Measurements from ENCODE around the gene RHOG. TPM values are rescaled to one million over a fixed set of nuclear protein-coding genes. Genes with fewer than 3 reads are reported as not detected.

The RHOG gene
- total RNA-seq, 2 donors from 2014 or later = 10.9 to 15.8 TPM

DNA sequence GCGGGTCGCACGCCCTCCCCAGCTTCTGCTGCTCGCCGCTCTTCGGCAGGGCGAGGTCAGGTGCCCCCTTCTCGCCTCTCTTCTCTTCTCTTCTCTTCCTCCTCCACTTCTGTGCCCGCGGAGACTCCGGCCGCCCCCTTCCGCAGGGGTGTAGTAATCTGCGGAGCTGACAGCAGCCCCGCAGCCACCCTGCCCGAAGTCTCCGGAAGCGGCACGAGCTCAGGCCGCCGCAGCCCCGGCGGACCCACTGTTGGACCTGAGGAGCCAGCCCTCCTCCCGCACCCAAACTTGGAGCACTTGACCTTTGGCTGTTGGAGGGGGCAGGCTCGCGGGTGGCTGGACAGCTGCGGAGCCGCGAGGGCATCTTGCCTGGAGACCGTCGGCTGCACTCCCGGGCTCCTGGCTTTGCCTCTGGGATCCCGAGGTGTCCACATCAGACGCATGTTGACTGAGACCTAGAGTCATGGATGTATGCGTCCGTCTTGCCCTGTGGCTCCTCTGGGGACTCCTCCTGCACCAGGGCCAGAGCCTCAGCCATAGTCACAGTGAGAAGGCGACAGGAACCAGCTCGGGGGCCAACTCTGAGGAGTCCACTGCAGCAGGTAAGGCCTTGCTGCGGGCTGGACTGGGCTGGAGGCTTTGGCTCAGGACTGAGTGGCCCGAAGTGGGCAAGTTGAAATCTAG is 15.2 kb upstream of the RHOG start:
- no peaks in the 10 kb centered on the region for H3K36me3 ChIP-seq (replicated peaks in 1 of 2; ENCODE audit: insufficient read depth in 1 of 2, low read depth in 2 of 2)
- WGBS, 2 donors = 0 to 1% methylated on average over 5 to 40 of the region's 40 CpGs
- H3K4me3 ChIP-seq = peak overlapping the region; percentile 59
- peak overlapping the region; percentile 92 to 99 (median 99) for H3K27ac ChIP-seq
- H3K27me3 ChIP-seq = no peaks in the 10 kb centered on the region
- H3K9me3 ChIP-seq = no peaks in the 10 kb centered on the region
- intact Hi-C loops (cut with DNase I) = no loop called here
- DNase-seq = peak in 3 of 4 donors; percentile 51
- peaks cover 58% of the 10 kb centered on the region for H3K4me1 ChIP-seq
- peak; percentile 15 for ATAC-seq
- TF ChIP-seq, protein P1, sequence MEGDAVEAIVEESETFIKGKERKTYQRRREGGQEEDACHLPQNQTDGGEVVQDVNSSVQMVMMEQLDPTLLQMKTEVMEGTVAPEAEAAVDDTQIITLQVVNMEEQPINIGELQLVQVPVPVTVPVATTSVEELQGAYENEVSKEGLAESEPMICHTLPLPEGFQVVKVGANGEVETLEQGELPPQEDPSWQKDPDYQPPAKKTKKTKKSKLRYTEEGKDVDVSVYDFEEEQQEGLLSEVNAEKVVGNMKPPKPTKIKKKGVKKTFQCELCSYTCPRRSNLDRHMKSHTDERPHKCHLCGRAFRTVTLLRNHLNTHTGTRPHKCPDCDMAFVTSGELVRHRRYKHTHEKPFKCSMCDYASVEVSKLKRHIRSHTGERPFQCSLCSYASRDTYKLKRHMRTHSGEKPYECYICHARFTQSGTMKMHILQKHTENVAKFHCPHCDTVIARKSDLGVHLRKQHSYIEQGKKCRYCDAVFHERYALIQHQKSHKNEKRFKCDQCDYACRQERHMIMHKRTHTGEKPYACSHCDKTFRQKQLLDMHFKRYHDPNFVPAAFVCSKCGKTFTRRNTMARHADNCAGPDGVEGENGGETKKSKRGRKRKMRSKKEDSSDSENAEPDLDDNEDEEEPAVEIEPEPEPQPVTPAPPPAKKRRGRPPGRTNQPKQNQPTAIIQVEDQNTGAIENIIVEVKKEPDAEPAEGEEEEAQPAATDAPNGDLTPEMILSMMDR (IDR thresholded peaks at IDR 0.05) = no peak
- peak in 1 of 3 donors; percentile 4 for TF ChIP-seq POLR2A (IDR thresholded peaks at IDR 0.05)

DNA sequence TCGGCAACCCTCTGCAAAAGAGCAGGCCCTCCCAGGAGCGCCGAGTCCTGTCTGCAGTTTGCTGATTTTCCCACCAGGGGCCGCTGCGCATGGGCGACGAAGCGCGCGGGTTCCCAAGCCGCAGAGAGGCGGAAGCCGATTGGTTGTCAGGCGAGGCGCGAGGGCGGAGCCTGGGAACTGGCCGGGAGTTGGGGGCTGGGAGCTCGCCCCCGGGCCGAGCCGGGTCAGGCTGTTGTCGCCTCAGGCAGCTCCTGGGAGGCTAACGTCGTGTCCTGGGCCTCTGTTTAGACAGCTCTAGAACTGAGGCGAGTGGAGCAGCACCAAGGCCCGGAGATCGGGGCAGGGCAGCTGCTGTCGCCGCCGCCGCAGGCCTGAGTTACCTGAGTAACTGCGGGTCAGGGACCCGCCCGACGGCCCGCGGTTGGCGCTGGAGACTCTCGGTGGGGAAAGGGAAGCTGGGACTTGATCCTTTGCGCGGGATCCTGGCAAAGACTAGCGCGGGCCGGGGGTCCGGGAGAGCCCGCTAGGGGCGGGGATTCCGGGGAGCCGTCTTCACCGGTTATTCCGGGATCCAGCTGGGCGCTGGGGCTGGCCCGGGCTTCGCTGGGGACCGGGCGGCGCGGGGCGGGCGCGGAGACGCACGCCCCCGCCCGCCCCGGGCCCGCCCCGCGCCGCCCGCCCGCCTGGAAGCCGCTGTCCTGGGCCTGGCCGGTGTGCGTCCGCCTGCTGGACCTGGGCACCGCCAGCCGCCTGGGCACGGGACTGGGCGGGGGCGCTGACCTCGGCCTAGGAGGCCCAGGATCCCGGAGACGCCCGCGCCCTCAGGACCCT is 14.4 kb upstream of the RHOG start, which contains the start of gene STIM1:
Gene STIM1 (plus strand): TSS at position 688 of the 831 bp plus-strand sequence. CDS start 607 bp downstream, outside the sequence.
- ATAC-seq (peak; percentile 91), DNase-seq (peak; percentile 94 to 96 (median 96))
- no peaks in the 10 kb centered on the region for H3K9me3 ChIP-seq
- H3K27ac ChIP-seq = peak within 1 kb of the TSS; percentile 92 to 99 (median 99)
- H3K4me3 ChIP-seq = peak within 1 kb of the TSS; percentile 79 to 87
- intact Hi-C loops (cut with DNase I) = no loop called here
- WGBS, 2 donors = 2% methylated on average over 81 of the region's 87 CpGs; no CpG with 5 or more reads in 1 of the 2 donors
- peaks cover 50% of the 10 kb centered on the region for H3K4me1 ChIP-seq
- peak in 2 of 3 donors; percentile 88 to 90 for TF ChIP-seq POLR2A (IDR thresholded peaks at IDR 0.05)
- TF ChIP-seq, protein P1 (IDR thresholded peaks at IDR 0.05) = peak; percentile 96 to 99 (median 99)
- H3K36me3 ChIP-seq (replicated peaks in 1 of 2; ENCODE audit: insufficient read depth in 1 of 2, low read depth in 2 of 2) = no peaks in the 10 kb centered on the region
- H3K27me3 ChIP-seq = no peaks in the 10 kb centered on the region

DNA sequence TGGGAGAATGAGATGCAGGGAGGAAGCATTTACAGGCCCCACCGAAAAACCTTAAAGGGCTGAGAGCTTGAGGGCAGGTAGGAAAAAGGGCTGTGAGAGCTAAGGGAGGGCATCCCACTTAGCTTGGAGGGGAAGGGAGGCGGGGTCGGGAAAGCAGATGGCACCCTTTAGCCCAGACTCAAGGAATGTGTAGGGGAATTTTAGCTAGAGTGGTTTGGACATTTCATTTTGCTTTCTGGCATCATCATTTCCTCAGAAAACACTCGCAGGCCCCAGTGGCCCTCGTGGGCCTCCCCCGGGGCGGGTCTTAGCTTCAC is 13.9 kb upstream of the RHOG start:
- Histone ChIP-seq H3K27ac (peak overlapping the region; percentile 92 to 99 (median 99)), H3K36me3 (replicated peaks in 1 of 2; ENCODE audit: insufficient read depth in 1 of 2, low read depth in 2 of 2) (no peaks in the 10 kb centered on the region), H3K4me3 (no peak overlapping the region), H3K4me1 (peaks cover 44% of the 10 kb centered on the region), H3K9me3 (no peaks in the 10 kb centered on the region), H3K27me3 (no peaks in the 10 kb centered on the region)
- WGBS, 2 donors = 21 to 30% methylated on average over 5 to 7 of the region's 7 CpGs
- intact Hi-C loops (cut with DNase I) = no loop called here
- DNase-seq (no peak), ATAC-seq (peak; percentile 0)
- TF ChIP-seq, protein P1 (IDR thresholded peaks at IDR 0.05) = no peak
- TF ChIP-seq POLR2A (IDR thresholded peaks at IDR 0.05) = no peak

DNA sequence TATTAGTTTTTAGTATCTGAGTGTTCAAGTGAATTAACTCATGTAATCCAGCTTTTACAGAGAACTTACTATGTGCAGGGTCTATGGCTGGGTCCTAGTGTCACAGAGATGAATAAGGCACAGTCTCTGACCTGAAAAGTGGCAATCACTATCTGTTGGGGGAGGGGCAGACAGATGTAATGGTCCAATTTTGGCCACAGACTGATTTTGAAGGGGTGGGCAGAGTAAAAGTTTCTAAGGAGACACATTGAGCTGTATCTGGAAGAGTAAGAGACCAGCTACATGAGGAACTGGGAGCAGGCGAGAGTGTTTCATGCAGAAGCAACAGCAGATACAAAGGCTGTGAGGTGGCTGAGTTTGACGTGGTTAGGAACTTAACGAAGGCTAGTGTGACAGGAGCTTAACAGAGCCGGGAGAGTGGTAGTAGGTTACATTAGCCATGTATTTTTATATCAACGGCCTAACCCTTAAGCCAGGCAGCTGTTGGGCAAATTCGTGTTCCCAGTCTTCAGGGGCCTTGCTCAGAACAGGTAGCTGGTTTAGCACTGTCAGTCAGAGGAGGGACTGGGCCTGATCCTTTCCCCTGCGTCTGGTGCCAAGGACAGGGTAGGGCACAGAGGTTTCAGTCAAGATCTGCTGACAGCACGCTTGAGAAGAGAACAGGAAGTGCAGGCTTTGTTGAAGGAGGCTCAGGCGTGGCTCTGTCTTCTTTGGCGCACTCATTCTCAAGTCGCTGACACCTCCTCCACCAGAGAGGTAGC is 13.3 kb upstream of the RHOG start:
- ATAC-seq (no peak), DNase-seq (peak; percentile 28 to 54 (median 38))
- no peak overlapping the region for H3K4me3 ChIP-seq
- WGBS, 2 donors = 53 to 62% methylated on average over 11 of the region's 11 CpGs
- no peaks in the 10 kb centered on the region for H3K36me3 ChIP-seq (replicated peaks in 1 of 2; ENCODE audit: insufficient read depth in 1 of 2, low read depth in 2 of 2)
- no peaks in the 10 kb centered on the region for H3K9me3 ChIP-seq
- TF ChIP-seq, protein P1 (IDR thresholded peaks at IDR 0.05) = no peak
- TF ChIP-seq POLR2A (IDR thresholded peaks at IDR 0.05) = no peak
- peak overlapping the region in 3 of 4 donors; percentile 99 for H3K27ac ChIP-seq
- intact Hi-C loops (cut with DNase I) = no loop called here
- H3K27me3 ChIP-seq = no peaks in the 10 kb centered on the region
- H3K4me1 ChIP-seq = peaks cover 39% of the 10 kb centered on the region
